Lung (tissue), 12 donors: ENCODE data around the gene DTNBP1. TPM values are rescaled to one million over a fixed set of nuclear protein-coding genes. Genes with fewer than 3 reads are reported as not detected.

Experiments
- ATAC-seq: fragments of 200-7000 bp; cut with Tn5 transposase; one replicate; pipeline ENCODE4 v1.9.1; 2020; ENCODE audit warnings: moderate number of reproducible peaks; ENCODE audit not compliant: insufficient read depth, low FRiP score
- DNase-seq, 3 donors: peaks; one replicate each; pipeline ENCODE4 v3.0.0-alpha.2; 2013 to 2017
- H3K27ac ChIP-seq, 2 donors: one replicate each; pipeline ENCODE4 v1.5.1; 2013; ENCODE audit warnings: mild to moderate bottlenecking in 2 of 2, moderate library complexity in 2 of 2, control low read depth in 1 of 2, inconsistent platforms in 1 of 2, low read depth in 1 of 2, low read length in 1 of 2
- H3K27me3 ChIP-seq, 3 donors: one replicate each; pipeline ENCODE4 v1.5.1; 2013; ENCODE audit warnings: low read length in 2 of 3; ENCODE audit not compliant: control insufficient read depth in 3 of 3, insufficient read depth in 3 of 3
- H3K36me3 ChIP-seq, 4 donors: one replicate each; pipeline ENCODE4 v1.5.1; 2013; ENCODE audit warnings: low read length in 4 of 4, mild to moderate bottlenecking in 1 of 4, moderate library complexity in 1 of 4; ENCODE audit not compliant: control insufficient read depth in 4 of 4, insufficient read depth in 4 of 4
- H3K4me1 ChIP-seq, 5 donors: one replicate each; pipeline ENCODE4 v1.5.1; 2013; ENCODE audit warnings: low read length in 5 of 5, mild to moderate bottlenecking in 2 of 5, moderate library complexity in 1 of 5; ENCODE audit not compliant: control insufficient read depth in 5 of 5, insufficient read depth in 5 of 5
- H3K4me3 ChIP-seq: one replicate; pipeline ENCODE4 v1.5.1; 2013; ENCODE audit warnings: mild to moderate bottlenecking, control low read depth, moderate library complexity
- H3K9ac ChIP-seq, 2 donors: one replicate each; pipeline ENCODE4 v1.5.1; 2013; ENCODE audit warnings: low read length in 2 of 2, control low read depth in 1 of 2; ENCODE audit not compliant: insufficient read depth in 1 of 2
- H3K9me3 ChIP-seq, 4 donors: one replicate each; pipeline ENCODE4 v1.5.1; 2013; ENCODE audit warnings: low read length in 3 of 4, mild to moderate bottlenecking in 1 of 4, moderate library complexity in 1 of 4; ENCODE audit not compliant: control insufficient read depth in 4 of 4, insufficient read depth in 3 of 4
- CTCF ChIP-seq: IDR thresholded peaks from 2 replicates; pipeline ENCODE4 v1.5.1; 2012; ENCODE audit warnings: mild to moderate bottlenecking; ENCODE audit errors: control extremely low read depth, extremely low read depth
- WGBS, 2 donors: extraction: QIAGEN DNeasy Blood & Tissue Kit; methylation state at CpG; one replicate each; pipeline ENCODE4 v1.1.7; 2013; 5-methylcytosine and 5-hydroxymethylcytosine counted together
- polyA plus RNA-seq, 2 donors: library from polyadenylated mRNA; stranded (reverse); fragments of 200-250 nt; gene quantifications; one replicate each; pipeline ENCODE4 v1.2.1, GENCODE V29; 2013
- total RNA-seq, 2 donors: library from RNA; depleted of rRNA in 1 of 2; stranded (reverse); fragments of >200 nt in 1 of 2; gene quantifications; one replicate each; pipeline ENCODE4 v1.2.1, GENCODE V29; 2014 to 2021
- donor health status: control.
- donor health status: control.
- donor health status: Bipolar disorder and iron deficiency.
- donor health status: healthy.
- donor health status: DM: yes; HTN: yes; CAD: no.

Gene DTNBP1
- total and polyA plus RNA-seq, 4 donors, result 9.9 to 23.9 (median 20.5) TPM

GRCh38 chr6:15562977-15563376, 99.9 kb downstream of the DTNBP1 start:
- ATAC-seq, result no peak
- H3K36me3 ChIP-seq, result no peaks in the 10 kb centered on the region

GRCh38 chr6:15561447-15562199, 101.2 kb downstream of the DTNBP1 start:
- Histone ChIP-seq H3K36me3 (no peaks in the 10 kb centered on the region), H3K9me3 (no peaks in the 10 kb centered on the region), H3K4me1 (peaks cover 0 to 2% (median 0%) of the 10 kb centered on the region in 5 donors), H3K27ac (no peak overlapping the region), H3K4me3 (no peak overlapping the region), H3K27me3 (no peaks in the 10 kb centered on the region), H3K9ac (no peak overlapping the region)
- DNase-seq (no peak), ATAC-seq (no peak)
- no peak for TF ChIP-seq CTCF
- 93 to 96% methylated on average over 3 of the region's 3 CpGs for WGBS, 2 donors

More at GRCh38 chr6:15562977-15563376, 99.9 kb downstream of the DTNBP1 start:
- Histone ChIP-seq H3K9me3 (no peaks in the 10 kb centered on the region), H3K4me1 (peaks cover 0 to 2% (median 0%) of the 10 kb centered on the region in 5 donors), H3K27me3 (no peaks in the 10 kb centered on the region), H3K27ac (no peak overlapping the region), H3K9ac (no peak overlapping the region), H3K4me3 (no peak overlapping the region)
- DNase-seq, result no peak
- no peak for TF ChIP-seq CTCF
- WGBS, 2 donors, result 81 to 90% methylated on average over 1 of the region's 1 CpG

- Histone ChIP-seq H3K9ac (no peak overlapping the region), H3K4me3 (no peak overlapping the region), H3K4me1 (peaks cover 0 to 2% (median 0%) of the 10 kb centered on the region in 5 donors), H3K9me3 (no peaks in the 10 kb centered on the region), H3K36me3 (no peaks in the 10 kb centered on the region), H3K27ac (no peak overlapping the region), H3K27me3 (no peaks in the 10 kb centered on the region)
- 78 to 97% methylated on average over 1 of the region's 1 CpG for WGBS, 2 donors
- DNase-seq (no peak), ATAC-seq (no peak)
- no peak for TF ChIP-seq CTCF
Observed at GRCh38 chr6:15560713-15561112, 102.1 kb downstream of the DTNBP1 start.

- Histone ChIP-seq H3K9ac (no peak overlapping the region), H3K9me3 (no peaks in the 10 kb centered on the region), H3K27ac (no peak overlapping the region), H3K4me3 (no peak overlapping the region), H3K4me1 (peaks cover 0 to 2% (median 0%) of the 10 kb centered on the region in 5 donors), H3K36me3 (no peaks in the 10 kb centered on the region), H3K27me3 (no peaks in the 10 kb centered on the region)
- no peak for TF ChIP-seq CTCF
- no peak for DNase-seq
- ATAC-seq, result no peak
Observed at GRCh38 chr6:15557174-15557573, 105.7 kb downstream of the DTNBP1 start.
